Naive thymus-derived CD8-positive, alpha-beta T cell (primary cell): ENCODE data around the gene SMIM3. TPM values are rescaled to one million over a fixed set of nuclear protein-coding genes. Genes with fewer than 3 reads are reported as not detected.

Experiments
- polyA plus RNA-seq, 3 donors: library from polyadenylated mRNA; unstranded; fragments of 300-500 nt; fragmentation: Illumina TruSeq; gene quantifications; one replicate each; pipeline ENCODE4 v1.2.3, GENCODE V29; 2021
- total RNA-seq, 8 experiments: library from RNA in 2 of 8; stranded (reverse) in 2 of 8; gene quantifications; one replicate each; pipeline ENCODE4 v1.2.3 and lab custom pipeline; 2021 to 2026

SMIM3 gene
- total and polyA plus RNA-seq, 5 experiments from 2014 or later = 4.1 to 12.2 (median 8.5) TPM

Other genes starting within 250 kb of the SMIM3 start
- gene SYNPO, start 138.1 kb upstream of the SMIM3 start, total RNA-seq = under 1 TPM; 0.71 to 0.83 TPM
- gene SYNPO, start 138.1 kb upstream of the SMIM3 start, polyA plus RNA-seq = not detected
- not detected for gene MYOZ3, start 117.5 kb upstream of the SMIM3 start, total RNA-seq
- gene MYOZ3, start 117.5 kb upstream of the SMIM3 start, polyA plus RNA-seq = under 1 TPM in 2 of 3 donors, not detected in 1; 0.05 to 0.19 TPM
- gene RBM22, start 77.7 kb upstream of the SMIM3 start, total RNA-seq = 100 to 1,000 TPM; 102 to 103 TPM
- 10 to 100 TPM; 51.4 to 57.0 (median 56.2) TPM for gene RBM22, start 77.7 kb upstream of the SMIM3 start, polyA plus RNA-seq
- gene DCTN4, start 19.7 kb upstream of the SMIM3 start, total RNA-seq = 10 to 100 TPM; 44.1 to 49.4 TPM
- gene DCTN4, start 19.7 kb upstream of the SMIM3 start, polyA plus RNA-seq = 10 to 100 TPM in 1 of 3 donors, 1 to 10 TPM in 2; 8.1 to 11.5 (median 9.5) TPM
- 1 to 10 TPM; 2.2 to 2.8 TPM for gene IRGM, start 67.8 kb downstream of the SMIM3 start, total RNA-seq
- 1 to 10 TPM in 2 of 3 donors, under 1 TPM in 1; 0.43 to 2.4 (median 1.9) TPM for gene IRGM, start 67.8 kb downstream of the SMIM3 start, polyA plus RNA-seq
- 1 to 10 TPM; 4.6 to 4.8 TPM for gene ZNF300, start 126.2 kb downstream of the SMIM3 start, total RNA-seq
- under 1 TPM; 0.20 to 0.89 (median 0.39) TPM for gene ZNF300, start 126.2 kb downstream of the SMIM3 start, polyA plus RNA-seq
- not detected for gene GPX3, start 241.8 kb downstream of the SMIM3 start, total RNA-seq
- gene GPX3, start 241.8 kb downstream of the SMIM3 start, polyA plus RNA-seq = 1 to 10 TPM in 1 of 3 donors, under 1 TPM in 1, not detected in 1; 0.35 to 1.9 TPM